ENCODE data around the gene C3. TPM values are rescaled to one million over a fixed set of nuclear protein-coding genes. Genes with fewer than 3 reads are reported as not detected.

C3 gene
- total and polyA plus RNA-seq, 2 of the 13 experiments (the other 11 are each of a cell fraction or from before 2014, with no cell fraction given): 1,455 to 6,272 TPM

DNA sequence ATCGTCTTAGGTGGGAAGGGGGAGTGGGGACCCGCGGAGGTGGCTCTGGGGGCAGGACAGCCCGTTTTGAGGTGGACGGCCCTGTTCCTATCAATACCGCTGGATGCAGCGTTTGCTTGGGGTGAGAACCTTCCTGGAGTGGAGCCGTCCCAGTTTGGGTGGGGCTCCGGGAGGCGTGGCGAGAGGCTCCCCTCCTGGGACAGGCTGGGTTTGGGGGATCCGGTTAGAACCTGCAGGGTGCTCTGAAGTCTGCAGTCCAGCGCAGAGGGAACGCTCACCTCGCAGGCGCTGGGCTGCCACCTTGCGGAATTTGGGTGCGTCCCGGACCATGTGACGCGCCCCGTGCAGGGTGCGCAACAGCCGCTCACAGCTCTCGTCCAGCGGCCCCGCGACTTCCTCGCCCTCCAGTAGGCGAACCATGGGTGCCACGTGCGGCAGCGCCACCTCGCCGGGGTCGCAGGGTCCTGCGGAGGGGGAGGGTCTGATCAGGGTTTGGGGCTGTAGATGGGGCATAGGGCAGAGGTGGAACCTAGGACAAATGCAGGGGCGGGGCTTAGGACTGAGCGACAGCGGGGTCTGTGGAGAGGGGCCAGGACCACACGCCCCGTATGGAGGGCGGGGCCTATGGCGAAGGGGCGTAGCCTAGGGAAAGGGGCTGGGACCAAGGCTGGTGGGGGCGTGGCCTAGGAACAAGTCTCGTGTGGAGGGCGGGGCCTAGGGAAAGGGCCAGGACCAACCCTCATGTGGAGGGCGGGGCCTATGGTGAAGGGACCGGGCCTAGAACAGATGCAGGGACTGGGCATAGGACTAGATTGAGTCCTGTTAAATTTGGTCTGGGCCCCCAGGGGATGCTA lies 33.0 kb upstream of the C3 start (continued):
- TF ChIP-seq, protein P1, sequence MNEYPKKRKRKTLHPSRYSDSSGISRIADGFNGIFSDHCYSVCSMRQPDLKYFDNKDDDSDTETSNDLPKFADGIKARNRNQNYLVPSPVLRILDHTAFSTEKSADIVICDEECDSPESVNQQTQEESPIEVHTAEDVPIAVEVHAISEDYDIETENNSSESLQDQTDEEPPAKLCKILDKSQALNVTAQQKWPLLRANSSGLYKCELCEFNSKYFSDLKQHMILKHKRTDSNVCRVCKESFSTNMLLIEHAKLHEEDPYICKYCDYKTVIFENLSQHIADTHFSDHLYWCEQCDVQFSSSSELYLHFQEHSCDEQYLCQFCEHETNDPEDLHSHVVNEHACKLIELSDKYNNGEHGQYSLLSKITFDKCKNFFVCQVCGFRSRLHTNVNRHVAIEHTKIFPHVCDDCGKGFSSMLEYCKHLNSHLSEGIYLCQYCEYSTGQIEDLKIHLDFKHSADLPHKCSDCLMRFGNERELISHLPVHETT (CRISPR knock-in tag; conservative IDR thresholded peaks at IDR 0.05): 0 out of 2 replicates have a peak, but pooled peaks have one; percentile 47
- TF ChIP-seq, protein P2, sequence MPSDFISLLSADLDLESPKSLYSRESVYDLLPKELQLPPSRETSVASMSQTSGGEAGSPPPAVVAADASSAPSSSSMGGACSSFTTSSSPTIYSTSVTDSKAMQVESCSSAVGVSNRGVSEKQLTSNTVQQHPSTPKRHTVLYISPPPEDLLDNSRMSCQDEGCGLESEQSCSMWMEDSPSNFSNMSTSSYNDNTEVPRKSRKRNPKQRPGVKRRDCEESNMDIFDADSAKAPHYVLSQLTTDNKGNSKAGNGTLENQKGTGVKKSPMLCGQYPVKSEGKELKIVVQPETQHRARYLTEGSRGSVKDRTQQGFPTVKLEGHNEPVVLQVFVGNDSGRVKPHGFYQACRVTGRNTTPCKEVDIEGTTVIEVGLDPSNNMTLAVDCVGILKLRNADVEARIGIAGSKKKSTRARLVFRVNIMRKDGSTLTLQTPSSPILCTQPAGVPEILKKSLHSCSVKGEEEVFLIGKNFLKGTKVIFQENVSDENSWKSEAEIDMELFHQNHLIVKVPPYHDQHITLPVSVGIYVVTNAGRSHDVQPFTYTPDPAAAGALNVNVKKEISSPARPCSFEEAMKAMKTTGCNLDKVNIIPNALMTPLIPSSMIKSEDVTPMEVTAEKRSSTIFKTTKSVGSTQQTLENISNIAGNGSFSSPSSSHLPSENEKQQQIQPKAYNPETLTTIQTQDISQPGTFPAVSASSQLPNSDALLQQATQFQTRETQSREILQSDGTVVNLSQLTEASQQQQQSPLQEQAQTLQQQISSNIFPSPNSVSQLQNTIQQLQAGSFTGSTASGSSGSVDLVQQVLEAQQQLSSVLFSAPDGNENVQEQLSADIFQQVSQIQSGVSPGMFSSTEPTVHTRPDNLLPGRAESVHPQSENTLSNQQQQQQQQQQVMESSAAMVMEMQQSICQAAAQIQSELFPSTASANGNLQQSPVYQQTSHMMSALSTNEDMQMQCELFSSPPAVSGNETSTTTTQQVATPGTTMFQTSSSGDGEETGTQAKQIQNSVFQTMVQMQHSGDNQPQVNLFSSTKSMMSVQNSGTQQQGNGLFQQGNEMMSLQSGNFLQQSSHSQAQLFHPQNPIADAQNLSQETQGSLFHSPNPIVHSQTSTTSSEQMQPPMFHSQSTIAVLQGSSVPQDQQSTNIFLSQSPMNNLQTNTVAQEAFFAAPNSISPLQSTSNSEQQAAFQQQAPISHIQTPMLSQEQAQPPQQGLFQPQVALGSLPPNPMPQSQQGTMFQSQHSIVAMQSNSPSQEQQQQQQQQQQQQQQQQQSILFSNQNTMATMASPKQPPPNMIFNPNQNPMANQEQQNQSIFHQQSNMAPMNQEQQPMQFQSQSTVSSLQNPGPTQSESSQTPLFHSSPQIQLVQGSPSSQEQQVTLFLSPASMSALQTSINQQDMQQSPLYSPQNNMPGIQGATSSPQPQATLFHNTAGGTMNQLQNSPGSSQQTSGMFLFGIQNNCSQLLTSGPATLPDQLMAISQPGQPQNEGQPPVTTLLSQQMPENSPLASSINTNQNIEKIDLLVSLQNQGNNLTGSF (CRISPR knock-in tag; IDR thresholded peaks at IDR 0.05): 0 out of 2 replicates have a peak, but pooled peaks have one; percentile 63
- TF ChIP-seq, protein P3, sequence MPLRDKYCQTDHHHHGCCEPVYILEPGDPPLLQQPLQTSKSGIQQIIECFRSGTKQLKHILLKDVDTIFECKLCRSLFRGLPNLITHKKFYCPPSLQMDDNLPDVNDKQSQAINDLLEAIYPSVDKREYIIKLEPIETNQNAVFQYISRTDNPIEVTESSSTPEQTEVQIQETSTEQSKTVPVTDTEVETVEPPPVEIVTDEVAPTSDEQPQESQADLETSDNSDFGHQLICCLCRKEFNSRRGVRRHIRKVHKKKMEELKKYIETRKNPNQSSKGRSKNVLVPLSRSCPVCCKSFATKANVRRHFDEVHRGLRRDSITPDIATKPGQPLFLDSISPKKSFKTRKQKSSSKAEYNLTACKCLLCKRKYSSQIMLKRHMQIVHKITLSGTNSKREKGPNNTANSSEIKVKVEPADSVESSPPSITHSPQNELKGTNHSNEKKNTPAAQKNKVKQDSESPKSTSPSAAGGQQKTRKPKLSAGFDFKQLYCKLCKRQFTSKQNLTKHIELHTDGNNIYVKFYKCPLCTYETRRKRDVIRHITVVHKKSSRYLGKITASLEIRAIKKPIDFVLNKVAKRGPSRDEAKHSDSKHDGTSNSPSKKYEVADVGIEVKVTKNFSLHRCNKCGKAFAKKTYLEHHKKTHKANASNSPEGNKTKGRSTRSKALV (CRISPR knock-in tag; IDR thresholded peaks at IDR 0.05): peak; percentile 95
- TF ChIP-seq, protein P4, sequence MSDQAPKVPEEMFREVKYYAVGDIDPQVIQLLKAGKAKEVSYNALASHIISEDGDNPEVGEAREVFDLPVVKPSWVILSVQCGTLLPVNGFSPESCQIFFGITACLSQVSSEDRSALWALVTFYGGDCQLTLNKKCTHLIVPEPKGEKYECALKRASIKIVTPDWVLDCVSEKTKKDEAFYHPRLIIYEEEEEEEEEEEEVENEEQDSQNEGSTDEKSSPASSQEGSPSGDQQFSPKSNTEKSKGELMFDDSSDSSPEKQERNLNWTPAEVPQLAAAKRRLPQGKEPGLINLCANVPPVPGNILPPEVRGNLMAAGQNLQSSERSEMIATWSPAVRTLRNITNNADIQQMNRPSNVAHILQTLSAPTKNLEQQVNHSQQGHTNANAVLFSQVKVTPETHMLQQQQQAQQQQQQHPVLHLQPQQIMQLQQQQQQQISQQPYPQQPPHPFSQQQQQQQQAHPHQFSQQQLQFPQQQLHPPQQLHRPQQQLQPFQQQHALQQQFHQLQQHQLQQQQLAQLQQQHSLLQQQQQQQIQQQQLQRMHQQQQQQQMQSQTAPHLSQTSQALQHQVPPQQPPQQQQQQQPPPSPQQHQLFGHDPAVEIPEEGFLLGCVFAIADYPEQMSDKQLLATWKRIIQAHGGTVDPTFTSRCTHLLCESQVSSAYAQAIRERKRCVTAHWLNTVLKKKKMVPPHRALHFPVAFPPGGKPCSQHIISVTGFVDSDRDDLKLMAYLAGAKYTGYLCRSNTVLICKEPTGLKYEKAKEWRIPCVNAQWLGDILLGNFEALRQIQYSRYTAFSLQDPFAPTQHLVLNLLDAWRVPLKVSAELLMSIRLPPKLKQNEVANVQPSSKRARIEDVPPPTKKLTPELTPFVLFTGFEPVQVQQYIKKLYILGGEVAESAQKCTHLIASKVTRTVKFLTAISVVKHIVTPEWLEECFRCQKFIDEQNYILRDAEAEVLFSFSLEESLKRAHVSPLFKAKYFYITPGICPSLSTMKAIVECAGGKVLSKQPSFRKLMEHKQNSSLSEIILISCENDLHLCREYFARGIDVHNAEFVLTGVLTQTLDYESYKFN (CRISPR knock-in tag; conservative IDR thresholded peaks at IDR 0.05): peak; percentile 51; the same call in 1 of the 2 replicates
- TF ChIP-seq AHR (CRISPR knock-in tag; IDR thresholded peaks at IDR 0.05) (0 out of 2 replicates have a peak, but pooled peaks have one; percentile 93), SALL2 (CRISPR knock-in tag; IDR thresholded peaks at IDR 0.05) (peak; percentile 72; the same call in 1 of the 2 replicates), ZNF816 (CRISPR knock-in tag; IDR thresholded peaks at IDR 0.05; ENCODE audit: borderline replicate concordance) (no peak), ZNF230 (CRISPR knock-in tag; IDR thresholded peaks at IDR 0.05) (peak; percentile 77), PCBP1 (IDR thresholded peaks at IDR 0.05; ENCODE audit: borderline replicate concordance, low read depth, low read length) (0 out of 2 replicates have a peak, but pooled peaks have one; percentile 26), ZNF317 (CRISPR knock-in tag; IDR thresholded peaks at IDR 0.05) (peak; percentile 38), ERF (CRISPR knock-in tag; IDR thresholded peaks at IDR 0.05) (peak; percentile 87)
- TF ChIP-seq, protein P5, sequence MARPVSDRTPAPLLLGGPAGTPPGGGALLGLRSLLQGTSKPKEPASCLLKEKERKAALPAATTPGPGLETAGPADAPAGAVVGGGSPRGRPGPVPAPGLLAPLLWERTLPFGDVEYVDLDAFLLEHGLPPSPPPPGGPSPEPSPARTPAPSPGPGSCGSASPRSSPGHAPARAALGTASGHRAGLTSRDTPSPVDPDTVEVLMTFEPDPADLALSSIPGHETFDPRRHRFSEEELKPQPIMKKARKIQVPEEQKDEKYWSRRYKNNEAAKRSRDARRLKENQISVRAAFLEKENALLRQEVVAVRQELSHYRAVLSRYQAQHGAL (CRISPR knock-in tag; IDR thresholded peaks at IDR 0.05; ENCODE audit: not compliant biosample characterization): peak; percentile 58
